GM04504 (cell line): Measurements from ENCODE around the gene SGCG.
"Not testable (repeated sequence)": the region's sequence is repeated elsewhere in the genome, so short reads cannot be mapped to it uniquely, and the experiment has no call there.

Source experiments
- DNase-seq: peaks from one replicate; pipeline ENCODE4 v3.0.0-alpha.2; 2012; ENCODE audit warnings: low read depth

SGCG gene

DNA sequence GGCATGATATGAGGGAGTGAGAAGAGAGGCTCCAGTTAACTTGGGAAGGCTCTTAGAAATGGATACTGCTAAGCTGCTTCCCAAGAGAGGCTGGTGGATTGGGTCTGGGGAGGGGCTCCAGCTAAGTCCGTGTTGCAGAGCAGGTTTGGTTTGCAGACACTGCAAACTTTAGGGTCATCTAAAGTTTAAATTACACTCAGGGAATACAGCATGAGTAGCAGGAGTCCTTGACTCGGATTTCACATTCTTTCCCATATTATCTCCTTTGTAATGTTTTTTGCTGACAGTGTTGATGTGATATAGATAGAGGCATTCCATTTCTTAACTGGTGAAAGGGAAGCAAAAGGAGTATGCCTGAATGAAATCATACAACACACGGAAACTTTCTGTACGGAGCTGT is 31.9 kb downstream of the SGCG start:
- no peak for DNase-seq

DNA sequence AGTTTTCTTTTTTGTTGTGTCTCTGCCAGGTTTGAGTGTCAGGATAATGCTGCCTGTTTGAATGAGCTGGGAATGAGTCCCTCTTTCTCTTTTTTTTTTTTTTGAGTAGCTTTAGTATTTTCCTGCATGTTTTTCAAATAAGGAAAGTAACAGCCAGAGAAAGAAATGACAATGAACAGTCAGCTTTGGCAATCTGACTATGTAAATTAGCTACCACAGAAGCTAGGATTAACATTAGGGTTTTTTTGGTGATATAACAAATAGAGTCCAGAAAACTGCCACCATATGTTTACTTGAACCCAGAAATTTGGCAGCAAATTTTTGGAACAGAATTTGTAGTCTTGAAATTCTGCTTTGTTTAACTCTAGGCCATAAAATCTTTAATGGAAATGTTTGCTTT is 50.5 kb downstream of the SGCG start:
- DNase-seq = no peak

DNA sequence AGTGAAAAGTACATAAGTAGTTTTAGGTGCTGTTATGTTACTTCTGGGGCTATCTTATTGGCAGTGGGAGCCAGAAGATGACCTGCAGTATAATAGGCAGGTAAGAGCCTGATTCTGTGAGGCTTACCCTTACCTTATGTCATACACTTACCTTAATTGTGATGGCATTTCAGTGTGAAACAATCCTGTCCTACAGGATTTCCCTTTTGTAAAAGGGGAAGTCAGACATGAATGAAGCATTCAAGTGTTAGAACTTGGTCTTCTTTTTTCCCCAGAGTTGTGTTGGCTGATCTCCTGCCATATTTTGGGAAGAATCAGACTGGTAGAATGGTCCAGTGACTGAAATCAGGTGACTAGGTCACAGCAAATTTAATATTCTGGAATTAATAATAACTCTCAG is 55.2 kb downstream of the SGCG start:
- no peak for DNase-seq

DNA sequence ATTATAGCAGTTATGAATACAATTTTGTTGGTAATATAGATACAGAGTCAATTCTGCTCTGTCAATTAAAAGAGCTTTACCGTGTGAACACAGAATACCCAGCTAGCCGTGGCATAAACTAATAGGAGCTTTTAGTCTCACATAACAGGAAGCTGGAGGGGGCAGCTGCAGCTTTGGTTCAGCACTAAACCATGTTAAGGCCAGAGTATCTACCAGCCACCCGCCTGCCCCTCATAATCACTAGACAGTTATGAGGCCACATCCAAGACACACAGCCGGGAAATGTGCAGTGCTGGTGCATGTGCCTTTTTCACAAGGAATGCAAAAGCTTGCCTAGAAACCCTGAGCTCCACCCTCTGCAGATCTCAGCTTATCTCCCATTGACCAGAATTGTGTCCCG is 62.3 kb downstream of the SGCG start:
- no peak for DNase-seq

DNA sequence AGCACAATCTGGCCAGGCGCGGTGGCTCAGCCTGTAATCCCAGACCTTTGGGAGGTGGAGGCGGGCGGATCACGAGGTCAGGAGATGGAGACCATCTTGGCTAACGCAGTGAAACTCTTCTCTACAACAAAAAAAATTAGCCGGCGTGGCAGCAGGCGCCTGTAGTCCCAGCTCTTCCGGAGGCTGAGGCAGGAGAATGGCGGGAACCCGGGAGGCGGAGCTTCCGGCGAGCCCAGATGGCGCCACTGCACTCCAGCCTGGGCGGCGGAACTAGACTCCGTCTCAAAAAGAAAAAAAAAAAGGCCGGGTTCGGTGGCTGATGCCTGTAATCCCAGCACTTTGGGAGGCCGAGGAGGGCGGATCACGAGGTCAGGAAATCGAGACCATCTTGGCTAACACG is 67.6 kb downstream of the SGCG start:
- not testable (repeated sequence) for DNase-seq

DNA sequence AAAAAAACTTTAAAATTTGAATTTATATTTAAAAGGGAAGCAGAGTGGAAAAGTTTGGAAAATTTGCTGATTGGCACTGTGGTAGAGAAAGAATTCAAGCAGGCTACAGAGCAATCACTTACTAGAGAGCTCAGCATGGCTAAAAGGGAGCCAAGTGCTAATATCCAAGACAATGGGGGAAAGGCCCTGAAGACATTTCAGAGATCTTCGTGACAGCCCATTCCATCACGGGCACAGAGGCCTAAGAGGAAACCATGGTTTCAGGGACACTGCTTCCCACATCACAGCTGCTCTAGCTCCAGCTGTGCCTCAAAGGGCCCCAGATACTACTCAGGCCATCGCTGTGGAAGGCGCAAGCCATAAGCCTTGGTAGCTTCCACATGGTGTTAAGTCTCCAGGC is 73.7 kb downstream of the SGCG start:
- DNase-seq = no peak

DNA sequence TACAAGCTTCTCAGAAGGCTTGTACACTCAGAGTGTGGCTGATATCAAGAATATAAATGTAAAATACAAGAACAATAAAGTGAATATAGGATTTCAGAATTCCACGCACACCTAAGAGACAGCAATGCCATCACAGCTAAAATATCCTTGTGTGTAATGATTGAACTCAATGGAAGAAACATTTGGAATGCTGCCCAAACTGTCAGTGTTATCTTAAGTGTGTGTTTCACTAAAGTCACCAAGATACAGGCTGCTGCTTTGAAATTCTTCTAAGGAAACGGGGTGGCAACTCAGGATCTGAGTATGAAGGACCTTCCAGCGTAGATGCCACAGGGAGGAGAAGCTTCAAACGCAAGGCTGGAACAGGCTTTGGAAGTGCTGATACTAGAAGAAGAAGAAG is 86.8 kb downstream of the SGCG start:
- no peak for DNase-seq

DNA sequence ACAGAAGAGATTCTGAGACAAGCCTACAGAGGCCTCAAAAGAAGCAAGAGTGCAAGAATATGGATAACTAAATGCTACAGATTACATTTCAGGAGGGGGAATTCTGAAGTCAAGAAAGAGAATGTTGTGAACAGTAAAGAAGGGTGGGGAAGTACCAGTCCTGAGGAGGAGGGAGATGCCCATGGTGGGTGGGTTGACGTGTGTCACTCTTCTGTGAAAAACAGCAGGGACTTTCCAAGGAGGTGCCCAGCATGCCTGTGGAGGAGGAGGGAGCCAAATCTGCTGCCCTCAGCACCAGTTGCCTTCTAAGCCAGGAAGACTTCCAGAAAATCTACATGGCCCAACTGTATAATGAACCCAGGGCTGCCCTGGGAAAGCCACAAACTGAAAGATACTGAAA is 87.7 kb downstream of the SGCG start:
- DNase-seq = no peak

DNA sequence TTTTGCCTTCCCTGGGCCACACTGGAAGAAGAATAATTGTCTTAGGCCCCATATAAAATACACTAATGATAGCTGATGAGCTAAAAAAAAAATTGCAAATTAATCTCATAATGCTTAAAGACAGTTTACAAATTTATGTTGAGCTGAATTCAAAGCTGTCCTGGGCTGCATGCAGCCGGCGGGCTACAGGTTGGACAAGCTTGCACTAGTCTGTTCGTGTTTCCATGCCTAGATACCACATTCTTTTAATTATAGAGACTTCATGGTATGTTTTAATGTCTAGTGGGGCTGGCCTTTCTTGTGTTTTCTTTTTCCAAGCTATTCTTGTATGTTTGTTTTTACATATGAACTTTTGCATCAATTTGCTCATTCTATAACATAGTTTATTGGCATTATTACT is 90.6 kb downstream of the SGCG start:
- no peak for DNase-seq

DNA sequence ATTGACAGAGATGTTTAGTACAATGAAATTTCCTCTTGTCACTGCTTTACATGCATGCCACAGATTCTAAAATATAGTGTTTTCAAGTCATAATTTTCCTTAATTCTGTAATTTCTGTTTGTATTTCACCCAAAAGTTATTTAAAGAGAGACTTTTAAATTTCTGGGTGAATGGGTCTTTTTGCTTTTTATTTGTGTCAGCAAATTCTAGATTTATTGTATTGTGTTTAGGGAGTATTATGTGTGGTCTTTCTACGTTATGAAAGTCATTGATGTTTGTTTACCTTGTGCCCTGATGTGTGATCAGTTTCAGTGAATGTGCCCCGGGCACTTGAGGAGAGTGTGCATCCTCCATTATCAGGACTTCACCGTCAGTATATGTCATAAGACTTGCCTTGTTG is 92.7 kb downstream of the SGCG start:
- DNase-seq = no peak

DNA sequence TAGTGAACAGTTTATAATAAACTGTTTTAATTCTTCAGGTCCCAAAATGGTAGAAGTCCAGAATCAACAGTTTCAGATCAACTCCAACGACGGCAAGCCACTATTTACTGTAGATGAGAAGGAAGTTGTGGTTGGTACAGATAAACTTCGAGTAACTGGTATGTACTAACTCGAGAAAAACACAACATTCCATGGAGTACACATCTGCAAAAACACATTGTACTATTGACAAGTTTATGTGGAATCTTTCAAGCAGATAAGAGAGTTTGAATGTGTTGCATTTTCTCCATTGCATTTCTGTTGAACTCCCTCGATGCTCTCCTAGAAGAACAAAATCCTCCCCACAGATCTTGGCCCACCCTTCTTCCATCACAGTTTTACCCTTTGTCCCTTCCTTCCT is 98.5 kb downstream of the SGCG start:
- DNase-seq = no peak

DNA sequence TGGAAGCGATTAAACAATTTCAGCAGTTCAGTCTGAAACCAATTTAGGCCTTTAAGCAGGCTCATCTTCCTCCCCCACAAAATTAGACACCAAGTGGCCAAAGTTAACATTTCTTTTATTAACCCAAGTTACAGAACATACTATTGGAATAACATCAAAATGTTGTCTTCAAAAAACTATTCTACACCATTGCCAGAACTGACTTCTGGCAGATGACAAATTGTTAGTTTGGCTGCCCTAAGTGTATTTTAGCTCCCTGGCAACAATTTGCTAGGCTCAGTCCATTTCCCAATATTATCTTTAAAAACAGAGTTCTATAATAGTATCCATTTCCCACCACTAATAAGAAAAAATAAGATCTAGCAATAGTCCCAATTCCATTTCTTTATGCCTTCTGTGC is 107.8 kb downstream of the SGCG start:
- no peak for DNase-seq

DNA sequence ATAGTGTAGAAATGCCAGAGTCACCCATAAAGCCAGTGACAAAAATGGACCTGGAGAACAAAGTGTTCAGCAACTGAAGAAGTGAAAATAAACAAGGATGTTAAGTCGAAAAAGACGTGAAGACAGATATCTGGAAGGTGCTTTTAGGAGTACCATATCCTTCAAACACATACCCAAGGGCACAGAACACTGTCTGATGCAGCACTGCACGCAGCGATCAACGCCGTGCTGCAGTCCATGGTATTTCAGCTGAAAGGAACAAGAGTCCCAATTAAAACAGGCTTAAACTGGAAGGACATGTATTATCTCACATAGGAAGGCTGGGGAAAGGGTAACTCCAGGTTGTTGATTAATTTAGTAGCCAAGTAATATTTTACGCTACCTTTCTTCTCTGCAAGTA is 108.2 kb downstream of the SGCG start:
- DNase-seq = no peak

DNA sequence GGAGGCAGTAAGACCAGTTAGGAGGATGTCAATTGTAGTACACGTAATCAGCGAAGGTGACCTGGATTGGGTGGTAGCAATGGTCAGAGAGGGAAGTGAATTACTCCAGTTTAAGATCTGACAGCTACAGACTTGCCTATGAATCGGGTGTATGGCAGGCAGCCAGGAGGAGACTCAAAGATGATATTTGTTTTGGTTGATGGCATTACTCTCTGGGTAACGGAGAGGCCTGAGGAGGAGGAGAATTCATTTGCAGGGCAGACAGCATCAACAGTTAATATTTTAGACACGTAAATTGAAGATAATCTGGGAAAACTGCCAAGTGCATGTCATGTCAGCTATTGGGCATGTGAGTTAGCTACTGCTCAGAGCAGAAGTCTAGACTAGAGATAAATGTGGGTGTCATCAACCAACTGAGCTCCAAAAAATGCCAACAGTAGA is 109.2 kb downstream of the SGCG start:
- DNase-seq = peak; percentile 15

DNA sequence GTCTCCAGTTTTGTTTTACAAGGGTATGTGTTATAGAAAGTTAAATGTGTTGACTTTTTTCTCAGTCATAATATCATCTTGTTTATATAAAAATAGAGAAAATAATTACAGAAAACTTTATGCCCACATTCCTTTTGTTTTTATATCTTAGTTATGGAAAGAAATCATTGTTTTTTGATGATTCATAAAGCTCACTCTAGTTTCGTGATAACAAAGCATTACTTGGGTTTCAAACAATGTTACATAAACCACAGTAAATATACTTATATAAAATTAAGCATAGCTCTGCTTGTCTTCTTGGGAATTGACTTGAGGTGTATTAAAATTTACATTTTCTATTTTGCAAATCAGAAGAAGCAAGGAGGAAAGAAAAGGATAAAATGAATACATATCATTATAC is 111.8 kb downstream of the SGCG start:
- DNase-seq = no peak

DNA sequence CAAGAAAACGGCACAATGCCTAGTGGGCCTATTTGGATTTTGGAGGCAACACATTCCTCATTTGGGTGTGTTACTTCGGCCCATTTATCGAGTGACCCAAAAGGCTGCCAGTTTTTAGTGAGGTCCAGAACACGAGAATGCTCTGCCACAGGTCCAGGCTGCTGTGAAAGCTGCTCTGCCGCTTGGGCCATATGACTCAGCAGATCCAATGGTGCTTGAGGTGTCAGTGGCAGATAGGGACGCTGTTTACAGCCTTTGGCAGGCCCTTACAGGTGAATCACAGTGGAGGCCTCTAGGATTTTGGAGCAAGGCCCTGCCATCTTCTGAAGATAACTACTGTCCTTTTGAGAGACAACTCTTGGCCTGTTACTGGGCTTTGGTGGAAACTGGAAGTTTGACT is 134.1 kb downstream of the SGCG start:
- not testable (repeated sequence) for DNase-seq

DNA sequence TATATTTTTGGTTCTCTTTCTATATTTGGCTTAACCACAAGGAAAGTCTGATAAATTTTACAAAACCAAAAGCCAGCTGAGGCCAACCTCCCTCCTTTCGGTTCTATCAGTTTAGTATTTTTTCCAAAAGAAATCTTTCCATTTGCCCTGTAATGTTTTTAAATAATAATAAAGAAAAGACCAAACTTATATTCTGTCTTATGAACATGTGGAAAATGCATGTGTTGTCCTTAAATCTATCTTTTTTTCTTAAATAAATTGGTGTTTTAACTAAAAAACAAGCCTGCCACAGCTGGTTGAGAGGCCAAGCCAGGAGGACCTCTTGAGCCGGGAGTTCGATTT is 139.1 kb downstream of the SGCG start:
- no peak for DNase-seq

DNA sequence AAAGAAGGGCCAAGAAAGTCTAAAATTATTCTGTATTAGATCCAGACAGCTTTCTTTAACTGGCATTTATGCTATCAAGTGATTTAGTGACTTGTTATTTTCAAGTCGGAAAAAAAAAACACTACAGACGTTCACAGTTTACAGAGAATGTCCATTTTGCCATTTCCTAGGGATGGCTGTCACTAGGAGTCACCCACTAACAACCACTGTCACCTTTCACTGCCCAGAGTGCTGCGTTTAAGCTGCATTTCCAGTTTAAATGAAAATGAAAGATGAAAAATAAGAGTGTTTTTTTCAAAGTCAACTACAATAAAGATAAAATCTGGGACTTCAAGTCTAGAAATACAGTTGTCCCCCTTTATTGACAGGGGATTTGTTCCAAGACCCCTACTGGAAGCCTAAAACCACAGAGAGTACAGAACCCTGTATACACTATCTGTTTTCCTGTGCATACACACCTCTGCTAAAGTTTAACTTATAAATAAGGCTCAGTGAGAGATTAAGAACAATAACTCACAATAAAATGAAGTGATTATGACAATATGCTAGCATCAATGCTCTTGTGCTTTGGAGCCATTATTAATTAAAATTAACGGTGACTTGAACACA is 140.3 kb downstream of the SGCG start:
- no peak for DNase-seq

DNA sequence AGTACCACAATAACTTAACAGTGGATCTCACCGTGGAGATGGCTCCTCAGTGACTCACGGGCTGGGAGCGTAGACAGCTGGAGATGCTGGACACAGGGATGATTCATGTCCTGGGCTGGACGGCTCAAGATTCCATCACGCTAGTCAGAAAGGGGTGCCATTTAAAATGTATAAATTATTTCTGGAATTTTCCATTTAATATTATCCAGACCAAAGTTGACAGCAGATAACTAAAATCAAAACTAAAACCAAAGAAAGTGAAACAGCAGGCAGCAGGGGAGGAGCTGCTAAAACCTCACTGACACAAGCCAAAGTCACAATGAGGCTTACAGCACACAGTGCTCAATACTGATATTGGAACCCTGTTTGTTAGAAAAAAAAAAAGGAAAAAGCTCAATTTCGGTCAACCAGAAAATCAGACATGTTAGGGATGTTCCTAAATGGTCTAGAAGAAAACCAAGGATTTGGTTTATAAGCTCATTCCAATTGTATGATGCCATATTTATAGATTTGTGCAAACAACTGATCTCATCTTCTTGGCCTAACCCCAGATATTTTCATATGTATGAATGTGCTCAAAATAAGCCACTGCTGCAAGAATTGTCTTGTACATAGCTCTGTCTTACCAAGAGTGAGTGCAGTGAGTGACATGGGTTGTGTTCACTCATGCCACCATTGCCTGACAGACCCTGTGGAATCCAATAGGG is 140.9 kb downstream of the SGCG start:
- peak; percentile 82 for DNase-seq

DNA sequence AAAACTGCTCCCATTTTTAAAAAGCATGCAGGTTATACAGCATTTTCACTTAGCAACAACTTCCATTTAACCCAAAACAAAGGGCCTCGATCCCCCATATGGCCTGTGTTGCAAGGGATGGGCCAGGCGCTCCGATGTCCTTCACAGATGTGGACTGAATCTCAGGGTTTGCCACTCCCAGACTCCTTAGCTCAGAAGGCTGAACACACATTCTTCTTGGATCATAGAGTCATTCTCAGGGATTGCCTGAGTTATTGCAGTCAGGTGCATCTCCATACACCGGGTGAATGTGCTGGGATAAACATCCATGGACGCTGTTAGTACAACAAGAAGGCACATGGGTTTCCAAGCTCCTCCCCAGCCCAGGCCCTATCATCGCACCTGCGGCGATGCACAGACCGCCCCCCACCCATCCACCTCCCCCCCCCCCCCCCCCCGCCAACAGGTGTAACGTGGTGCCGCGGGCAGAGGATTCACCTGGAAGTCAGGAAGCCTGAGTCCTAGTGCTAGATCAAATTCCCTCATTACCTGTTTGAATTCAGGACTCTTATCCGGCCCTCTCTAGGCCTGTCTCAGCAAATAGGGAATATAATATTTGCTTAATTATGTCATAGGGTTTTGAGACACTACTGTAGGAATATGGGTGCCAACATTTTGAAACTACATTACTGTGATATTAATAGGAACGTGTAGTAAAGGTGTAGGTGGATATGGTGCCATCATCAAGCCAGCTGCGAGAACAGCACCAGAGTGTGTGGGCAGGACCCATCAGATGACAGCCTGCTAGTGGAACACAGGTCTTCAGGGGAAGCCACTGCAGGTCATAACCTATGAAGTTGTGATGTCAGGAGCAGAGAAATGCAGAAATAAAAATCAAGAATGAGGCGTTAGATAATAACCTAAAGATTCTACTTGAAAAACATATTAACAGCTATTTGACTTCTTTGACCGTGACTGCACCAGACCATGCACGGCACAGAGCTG is 141.9 kb downstream of the SGCG start:
- no peak for DNase-seq

DNA sequence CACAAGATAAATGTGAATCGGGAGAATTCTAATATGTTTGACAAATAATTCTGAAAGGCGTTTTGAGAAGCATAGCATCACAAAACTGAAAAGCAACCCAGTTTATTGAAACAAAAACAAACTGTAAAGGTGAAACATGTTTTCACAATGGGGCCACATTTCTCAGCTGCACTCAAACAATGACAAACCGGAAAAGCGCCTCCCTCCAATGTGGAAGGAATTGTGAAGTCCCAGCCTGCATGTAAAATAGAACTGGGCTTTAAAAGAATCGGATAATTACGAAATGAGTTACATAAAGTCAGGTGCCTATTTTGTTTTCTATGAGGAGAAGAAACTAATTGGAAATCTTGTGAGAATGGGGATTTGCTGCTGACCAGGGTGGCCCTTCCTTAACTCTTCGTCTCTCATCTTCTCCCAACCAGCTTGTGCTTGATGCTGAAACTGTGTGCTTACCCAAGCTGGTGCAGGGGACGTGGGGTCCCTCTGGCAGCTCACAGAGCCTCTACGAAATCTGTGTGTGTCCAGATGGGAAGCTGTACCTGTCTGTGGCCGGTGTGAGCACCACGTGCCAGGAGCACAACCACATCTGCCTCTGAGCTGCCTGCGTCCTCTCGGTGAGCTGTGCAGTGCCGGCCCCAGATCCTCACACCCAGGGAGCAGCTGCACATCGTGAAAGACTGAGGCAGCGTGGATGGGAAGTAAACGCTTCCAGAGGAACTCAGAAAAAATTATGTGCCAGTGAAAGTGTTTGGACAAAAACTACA is 143.3 kb downstream of the SGCG start:
- no peak for DNase-seq

DNA sequence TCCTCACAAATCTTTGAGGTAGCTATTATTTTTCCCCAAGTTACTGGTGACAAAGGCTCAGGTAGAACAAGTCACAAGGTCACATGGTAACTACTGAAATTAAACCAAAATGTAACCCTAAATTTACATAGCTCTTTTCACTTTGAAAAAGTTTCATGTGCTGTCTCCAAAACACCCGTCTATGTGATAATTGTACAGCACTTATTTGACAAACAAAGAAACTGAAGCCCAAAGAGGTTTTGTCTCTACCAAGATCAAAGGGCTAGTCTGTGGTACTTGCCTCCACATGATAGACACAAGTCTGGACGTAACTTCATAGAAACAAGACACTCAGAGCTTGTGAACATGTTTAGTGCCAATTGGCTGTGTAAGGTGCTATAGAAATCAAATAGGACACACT is 144.4 kb downstream of the SGCG start:
- no peak for DNase-seq
